NCI-H748 (cell line): ENCODE measurements around the gene PIKFYVE.
"Not testable (repeated sequence)": the region's sequence is repeated elsewhere in the genome, so short reads cannot be mapped to it uniquely, and the experiment has no call there.

ENCODE experiments used
- DNase-seq: peaks from one replicate; lab custom pipeline; 2025; ENCODE audit not compliant: unreplicated experiment; lab: John Stamatoyannopoulos, UW

The PIKFYVE gene, protein sequence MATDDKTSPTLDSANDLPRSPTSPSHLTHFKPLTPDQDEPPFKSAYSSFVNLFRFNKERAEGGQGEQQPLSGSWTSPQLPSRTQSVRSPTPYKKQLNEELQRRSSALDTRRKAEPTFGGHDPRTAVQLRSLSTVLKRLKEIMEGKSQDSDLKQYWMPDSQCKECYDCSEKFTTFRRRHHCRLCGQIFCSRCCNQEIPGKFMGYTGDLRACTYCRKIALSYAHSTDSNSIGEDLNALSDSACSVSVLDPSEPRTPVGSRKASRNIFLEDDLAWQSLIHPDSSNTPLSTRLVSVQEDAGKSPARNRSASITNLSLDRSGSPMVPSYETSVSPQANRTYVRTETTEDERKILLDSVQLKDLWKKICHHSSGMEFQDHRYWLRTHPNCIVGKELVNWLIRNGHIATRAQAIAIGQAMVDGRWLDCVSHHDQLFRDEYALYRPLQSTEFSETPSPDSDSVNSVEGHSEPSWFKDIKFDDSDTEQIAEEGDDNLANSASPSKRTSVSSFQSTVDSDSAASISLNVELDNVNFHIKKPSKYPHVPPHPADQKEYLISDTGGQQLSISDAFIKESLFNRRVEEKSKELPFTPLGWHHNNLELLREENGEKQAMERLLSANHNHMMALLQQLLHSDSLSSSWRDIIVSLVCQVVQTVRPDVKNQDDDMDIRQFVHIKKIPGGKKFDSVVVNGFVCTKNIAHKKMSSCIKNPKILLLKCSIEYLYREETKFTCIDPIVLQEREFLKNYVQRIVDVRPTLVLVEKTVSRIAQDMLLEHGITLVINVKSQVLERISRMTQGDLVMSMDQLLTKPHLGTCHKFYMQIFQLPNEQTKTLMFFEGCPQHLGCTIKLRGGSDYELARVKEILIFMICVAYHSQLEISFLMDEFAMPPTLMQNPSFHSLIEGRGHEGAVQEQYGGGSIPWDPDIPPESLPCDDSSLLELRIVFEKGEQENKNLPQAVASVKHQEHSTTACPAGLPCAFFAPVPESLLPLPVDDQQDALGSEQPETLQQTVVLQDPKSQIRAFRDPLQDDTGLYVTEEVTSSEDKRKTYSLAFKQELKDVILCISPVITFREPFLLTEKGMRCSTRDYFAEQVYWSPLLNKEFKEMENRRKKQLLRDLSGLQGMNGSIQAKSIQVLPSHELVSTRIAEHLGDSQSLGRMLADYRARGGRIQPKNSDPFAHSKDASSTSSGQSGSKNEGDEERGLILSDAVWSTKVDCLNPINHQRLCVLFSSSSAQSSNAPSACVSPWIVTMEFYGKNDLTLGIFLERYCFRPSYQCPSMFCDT (N-terminal part only)

DNA sequence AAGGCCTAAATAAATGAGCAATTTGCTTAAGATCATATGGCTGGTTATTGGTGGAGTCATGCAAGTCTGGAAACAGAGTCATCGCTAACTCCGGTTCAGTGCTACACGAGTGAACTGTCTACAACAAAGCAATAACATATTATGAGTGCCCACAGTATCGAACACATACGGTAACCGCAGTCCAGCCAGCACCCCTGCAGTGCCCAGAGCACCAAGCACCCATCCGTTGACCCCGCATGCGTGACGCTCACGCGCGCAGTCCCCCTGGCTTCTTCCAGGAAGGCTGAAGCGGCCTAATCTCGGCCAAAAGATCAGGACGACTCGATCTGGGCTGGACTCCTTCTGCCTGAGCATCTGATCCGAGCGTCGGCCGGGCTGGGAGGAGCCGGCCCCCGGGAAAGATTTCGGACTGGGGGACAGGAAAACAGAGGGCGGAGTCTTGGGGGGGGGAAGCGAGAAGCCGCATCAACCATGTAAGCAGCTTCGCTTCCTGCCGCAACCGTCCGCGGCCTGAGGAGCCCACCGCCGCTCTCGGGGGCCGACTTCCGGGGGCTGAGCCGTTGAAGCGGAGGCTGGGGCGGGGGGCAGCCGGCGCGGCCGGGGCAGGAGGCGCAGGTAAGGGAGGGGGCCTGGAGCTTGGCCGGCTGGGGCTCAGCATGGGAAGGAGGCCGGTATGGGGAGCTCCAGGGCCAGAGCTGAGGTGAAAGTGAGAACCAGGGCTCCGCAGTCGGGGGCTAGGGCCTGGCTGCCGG lies at the start of gene PIKFYVE:
Gene PIKFYVE, plus strand, starts transcription at position 455 of the 752 bp plus-strand sequence. CDS start 5,265 bp downstream, outside the sequence.
- peak; percentile 98 for DNase-seq

- DNase-seq: not testable (repeated sequence)
Observed at GRCh38 chr2:208221873-208222272, 44.2 kb upstream of the PIKFYVE start.

- DNase-seq: no peak
Observed at GRCh38 chr2:208222351-208222750, 43.7 kb upstream of the PIKFYVE start.

- DNase-seq: no peak
Observed at GRCh38 chr2:208224802-208225201, 41.3 kb upstream of the PIKFYVE start.

GRCh38 chr2:208227581-208228232 lies 38.3 kb upstream of the PIKFYVE start:
- no peak for DNase-seq

DNA sequence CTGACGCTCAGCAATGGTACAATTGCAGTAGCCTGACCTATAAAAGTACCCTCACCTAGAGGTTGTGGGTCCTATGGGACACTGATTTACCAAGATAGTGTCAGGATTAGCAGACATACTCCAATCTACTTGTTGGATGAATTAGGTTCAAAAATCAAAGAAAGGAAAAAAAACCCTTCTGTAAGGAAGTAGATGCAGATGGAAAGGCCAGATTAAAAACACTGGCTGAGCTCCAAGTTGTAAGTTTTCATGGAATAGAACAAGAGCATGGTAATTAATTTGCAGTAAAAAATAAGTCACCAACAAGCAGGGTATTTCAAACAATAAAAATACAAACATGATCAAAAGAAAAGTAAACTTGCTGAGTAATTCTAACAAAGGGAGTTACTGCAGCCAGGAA lies 37.6 kb upstream of the PIKFYVE start:
- DNase-seq: no peak

DNA sequence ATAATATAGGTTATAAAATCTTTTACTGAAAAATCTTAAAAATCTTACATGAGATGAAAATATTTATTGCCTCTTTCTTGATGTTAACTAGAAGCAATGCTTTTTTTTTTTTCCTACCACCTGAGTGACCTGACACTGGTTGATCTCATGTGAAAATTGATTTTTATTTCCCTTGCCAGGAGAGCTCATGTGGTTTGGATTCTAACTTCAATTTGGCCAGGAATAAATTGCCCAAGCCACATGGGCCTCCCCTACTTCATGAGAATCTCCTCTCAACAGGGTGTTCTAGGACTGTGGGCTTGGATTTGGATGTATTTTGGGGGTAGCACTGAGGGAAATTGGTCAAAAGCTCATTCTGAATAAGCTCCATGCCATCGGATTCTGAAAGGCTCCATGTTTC lies 31.3 kb upstream of the PIKFYVE start:
- DNase-seq: no peak

DNA sequence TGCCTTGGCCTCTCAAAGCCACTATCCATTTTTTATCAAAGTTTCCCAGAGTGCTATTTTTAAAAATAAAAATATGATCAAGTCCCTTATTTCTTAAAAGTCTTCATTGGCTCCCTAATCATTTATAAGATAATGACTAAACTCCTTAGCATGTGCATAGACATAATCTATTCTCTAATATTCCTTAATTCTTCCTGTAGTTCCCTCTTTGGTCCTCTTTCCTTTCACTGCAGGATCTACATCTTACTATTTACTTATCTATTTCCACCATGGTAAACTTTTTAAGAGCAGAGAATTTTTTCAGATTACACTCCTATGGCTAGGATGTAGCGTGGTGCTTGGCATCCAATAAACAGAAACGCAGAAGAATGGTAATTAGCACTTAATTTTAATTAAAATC lies 30.2 kb upstream of the PIKFYVE start:
- no peak for DNase-seq

DNA sequence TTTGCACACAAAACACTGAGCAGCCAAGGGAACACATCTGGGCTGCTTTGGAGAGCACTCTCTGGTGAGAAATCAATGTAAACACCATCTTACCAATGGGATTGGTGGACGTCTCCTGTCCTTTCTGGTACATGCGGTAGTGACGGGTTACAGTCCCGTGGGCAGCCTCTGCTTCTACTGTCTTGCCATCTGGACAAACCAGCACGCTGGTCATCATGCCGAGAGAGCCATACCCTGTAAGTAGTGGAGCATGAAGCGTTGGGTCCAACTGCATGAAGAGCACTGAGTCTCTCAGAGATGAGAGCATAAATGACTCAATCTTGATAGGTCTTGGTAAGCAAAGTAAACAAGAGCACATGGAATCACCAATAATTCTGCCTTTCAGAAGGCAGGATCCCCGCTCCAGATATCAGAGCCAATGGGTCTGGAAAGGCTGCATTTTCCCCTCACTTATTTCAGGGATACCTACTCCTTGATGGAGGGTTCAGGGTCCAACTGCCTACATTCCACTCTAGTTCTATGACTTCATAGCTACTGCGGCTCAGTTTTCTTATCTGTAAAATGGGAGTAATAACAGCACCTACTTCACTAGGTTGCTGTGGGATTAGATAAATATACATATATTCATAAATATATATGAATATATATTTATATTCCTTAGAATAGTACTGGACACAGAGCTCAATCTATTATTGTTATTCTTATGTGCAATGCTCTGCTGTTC lies 26.1 kb upstream of the PIKFYVE start:
- no peak for DNase-seq

DNA sequence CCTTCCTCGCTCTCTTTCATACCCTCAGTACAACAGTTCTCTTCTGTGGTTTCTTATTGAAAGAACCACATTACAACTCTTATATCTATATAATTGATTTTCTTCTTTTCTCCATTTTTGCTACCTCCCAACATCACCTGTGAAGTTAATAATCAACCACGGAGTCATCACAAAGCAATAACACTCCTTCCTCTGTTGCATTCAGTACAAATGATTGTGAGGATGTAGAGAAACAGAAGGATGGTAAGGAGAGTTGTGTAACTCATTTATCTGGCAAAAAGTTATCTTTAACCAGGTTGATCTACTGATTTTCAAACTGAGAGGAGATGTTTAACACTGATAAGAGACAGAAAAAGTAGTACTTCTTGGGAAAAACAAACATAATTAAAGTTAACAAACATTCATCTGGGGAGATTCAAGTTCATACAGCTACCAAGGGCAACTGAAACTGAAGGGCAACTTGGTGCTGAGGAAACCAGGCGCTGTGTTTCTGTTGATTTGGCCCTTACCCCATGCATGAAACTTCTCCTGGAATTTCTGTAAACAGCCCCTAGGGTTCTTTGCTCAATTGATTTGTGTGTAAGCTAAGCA lies 25.3 kb upstream of the PIKFYVE start:
- no peak for DNase-seq

DNA sequence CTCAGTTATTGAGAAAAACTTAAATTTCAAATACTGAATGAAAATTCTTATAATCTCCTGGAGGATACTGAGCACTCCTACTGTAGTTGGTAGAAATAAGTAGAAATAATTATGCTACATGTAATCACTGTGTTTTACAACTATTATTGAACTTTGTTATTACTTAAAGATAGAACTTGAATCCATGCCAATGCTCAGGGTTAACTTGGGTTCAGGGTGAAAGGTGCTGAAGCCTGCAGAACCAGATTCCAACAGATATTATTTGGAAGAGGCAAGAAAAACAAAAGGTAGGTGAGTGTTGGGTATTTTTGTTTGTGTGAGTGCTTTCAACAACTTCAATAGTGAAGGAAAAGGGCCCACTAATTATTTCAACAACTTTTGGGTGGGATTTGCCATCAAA lies 21.6 kb upstream of the PIKFYVE start:
- no peak for DNase-seq

DNA sequence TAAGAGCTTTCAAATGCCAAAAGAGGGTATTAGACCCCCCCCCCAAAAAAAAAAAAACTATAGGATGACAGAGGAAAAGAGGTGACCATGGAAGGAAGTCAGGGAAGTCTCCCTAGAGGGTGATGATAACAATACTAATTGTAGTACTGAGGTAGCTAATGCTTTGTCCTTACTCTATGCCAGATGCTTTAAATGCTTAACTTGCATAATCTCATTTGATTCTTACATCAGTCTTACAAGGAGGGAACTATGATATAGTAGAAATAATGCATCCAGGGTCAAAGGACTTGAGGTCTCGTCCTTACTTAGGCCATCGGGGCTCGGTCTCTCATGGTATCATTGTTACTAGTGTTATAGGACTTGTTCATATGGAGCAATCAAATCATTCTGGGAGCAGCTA lies 20.3 kb upstream of the PIKFYVE start:
- DNase-seq: no peak

DNA sequence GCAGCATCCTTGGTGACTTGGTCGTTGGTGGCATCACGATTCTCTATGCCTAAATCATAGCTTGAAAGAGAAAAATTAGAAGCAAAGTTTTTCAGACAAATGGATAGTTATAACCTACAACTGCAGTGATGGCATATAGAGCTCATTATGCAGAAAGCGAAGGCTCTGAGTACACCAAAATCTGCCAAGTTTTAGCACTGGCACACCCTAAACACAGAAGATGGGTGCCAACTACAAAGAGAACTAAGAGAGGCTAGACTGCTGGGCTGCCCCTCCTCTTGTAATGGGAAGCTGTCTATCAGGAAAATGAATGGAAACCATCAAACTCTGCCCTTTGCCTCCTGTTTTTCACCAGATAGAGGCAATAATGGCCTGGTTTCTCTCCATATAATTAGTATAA lies 17.5 kb upstream of the PIKFYVE start:
- DNase-seq: no peak

- no peak for DNase-seq
Observed at GRCh38 chr2:208249296-208249695, 16.8 kb upstream of the PIKFYVE start.

DNA sequence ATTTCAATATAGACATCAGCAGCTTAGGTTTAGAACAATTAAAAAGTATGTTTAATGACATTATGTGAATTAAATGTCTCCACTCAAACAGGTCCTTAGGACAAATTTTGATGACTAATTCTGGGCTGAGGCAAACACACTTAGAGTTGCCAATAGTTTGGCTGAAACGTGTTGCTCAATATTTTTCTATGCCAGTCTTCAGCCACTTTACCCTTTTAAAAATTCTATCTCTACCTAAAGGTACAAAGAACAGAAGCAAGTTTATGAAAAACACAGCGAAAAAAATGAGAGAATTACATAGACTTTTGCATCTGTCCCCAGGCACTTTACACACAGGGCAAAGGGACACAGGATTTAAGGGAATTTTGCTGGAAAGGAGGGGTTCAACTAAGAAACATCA lies 15.7 kb upstream of the PIKFYVE start:
- no peak for DNase-seq

- DNase-seq: no peak
Observed at GRCh38 chr2:208251098-208251497, 15.0 kb upstream of the PIKFYVE start.

DNA sequence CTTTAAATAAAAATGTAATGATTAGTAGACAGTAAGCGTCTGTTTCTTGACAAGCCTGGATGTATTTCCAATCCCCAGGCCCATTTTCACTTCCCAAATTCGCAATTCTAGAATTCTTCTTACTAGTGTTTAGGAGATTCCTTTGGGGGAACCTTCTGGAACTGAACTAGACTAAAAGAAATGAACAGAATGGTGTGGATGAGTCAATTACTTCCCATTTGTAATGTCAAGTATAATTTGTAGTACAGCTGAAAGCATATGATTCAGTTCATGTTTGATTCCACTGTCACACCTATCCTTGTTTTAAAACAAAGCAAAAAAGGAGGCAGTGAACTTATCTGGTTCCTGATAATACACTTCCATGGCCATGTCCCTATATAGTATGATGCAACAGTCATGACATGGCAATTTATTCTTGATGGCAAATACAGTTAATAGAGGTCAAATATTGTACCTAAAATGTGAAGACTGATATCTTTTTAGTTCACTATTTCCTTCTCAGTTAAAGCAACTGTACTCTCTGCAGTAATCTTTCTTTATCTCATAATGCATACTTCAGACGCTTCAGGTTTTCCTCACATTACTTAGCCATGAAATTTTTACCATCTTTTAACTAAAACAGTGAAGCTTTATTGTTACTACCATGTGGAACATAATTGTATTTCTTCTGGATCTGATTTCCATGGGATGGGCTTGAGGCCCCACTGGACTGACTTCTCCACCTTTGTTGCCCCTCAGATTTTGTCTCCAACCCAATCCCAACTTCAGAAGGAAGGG lies 13.2 kb upstream of the PIKFYVE start:
- DNase-seq: no peak

- DNase-seq: no peak
Observed at GRCh38 chr2:208253600-208254117, 12.4 kb upstream of the PIKFYVE start.
